Measurements from ENCODE around the gene FADS6.

FADS6 gene

GRCh38 chr17:74871356-74872076, 21.9 kb downstream of the FADS6 start:
- TF ChIP-seq REST (IDR thresholded peaks at IDR 0.05; ENCODE audit: insufficient read depth in 1 of 2, low read depth in 2 of 2, low read length in 2 of 2) (no peak), FOXP2 (optimal IDR thresholded peaks at IDR 0.05; ENCODE audit: borderline replicate concordance, extremely low read depth, extremely low read length, insufficient read depth) (no peak), TAF1 (IDR thresholded peaks at IDR 0.05; ENCODE audit: borderline replicate concordance, insufficient read depth, low read length) (no peak), POLR2AphosphoS5 (IDR thresholded peaks at IDR 0.05; ENCODE audit: low read depth, low read length) (no peak), SIN3A (IDR thresholded peaks at IDR 0.05; ENCODE audit: borderline replicate concordance, insufficient read depth, low read length) (no peak)

- TF ChIP-seq POLR2AphosphoS5 (IDR thresholded peaks at IDR 0.05; ENCODE audit: low read depth, low read length) = no peak
- TF ChIP-seq TAF1 (IDR thresholded peaks at IDR 0.05; ENCODE audit: borderline replicate concordance, insufficient read depth, low read length) = no peak
Measured at GRCh38 chr17:74870512-74870911, 22.9 kb downstream of the FADS6 start.

GRCh38 chr17:74868908-74869255, 24.6 kb downstream of the FADS6 start:
- TF ChIP-seq SIN3A (IDR thresholded peaks at IDR 0.05; ENCODE audit: borderline replicate concordance, insufficient read depth, low read length) = no peak
- TF ChIP-seq POLR2AphosphoS5 (IDR thresholded peaks at IDR 0.05; ENCODE audit: low read depth, low read length) = no peak
- TF ChIP-seq FOXP2 (optimal IDR thresholded peaks at IDR 0.05; ENCODE audit: borderline replicate concordance, extremely low read depth, extremely low read length, insufficient read depth) = no peak
- TF ChIP-seq REST (IDR thresholded peaks at IDR 0.05; ENCODE audit: insufficient read depth in 1 of 2, low read depth in 2 of 2, low read length in 2 of 2) = no peak
- no peak for TF ChIP-seq TAF1 (IDR thresholded peaks at IDR 0.05; ENCODE audit: borderline replicate concordance, insufficient read depth, low read length)

DNA sequence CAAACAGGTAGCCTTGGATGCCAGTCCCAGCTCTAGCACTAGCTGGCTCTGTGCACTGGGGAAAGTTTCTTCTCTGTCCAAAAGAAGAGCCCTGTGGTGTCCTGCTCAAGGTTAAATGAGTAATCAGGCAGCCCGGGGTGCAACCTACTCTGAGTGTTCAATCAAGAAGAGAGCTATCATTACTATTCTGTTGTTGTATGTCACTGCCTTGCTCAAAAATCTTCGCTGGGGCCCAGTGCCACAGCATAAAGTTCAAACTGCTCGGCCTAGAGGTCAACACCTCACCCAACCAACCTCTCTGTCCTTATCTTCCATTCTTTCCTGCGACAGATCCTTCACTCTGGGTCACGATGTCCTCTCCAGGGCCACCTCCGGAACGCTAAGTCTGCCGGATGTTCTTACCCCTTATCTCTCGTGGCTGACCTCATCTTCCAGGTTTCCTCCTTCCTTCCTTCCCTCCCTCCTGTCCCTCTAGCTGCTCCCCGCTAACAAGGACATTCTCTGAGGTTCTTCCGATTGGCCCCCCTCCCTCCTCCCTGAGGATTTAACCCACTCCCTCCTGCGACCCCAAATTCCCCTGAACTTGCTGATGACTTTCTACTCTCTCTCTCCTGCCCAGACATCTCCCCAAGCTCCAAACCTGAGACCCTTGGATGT, 25.1 kb downstream of the FADS6 start:
- TF ChIP-seq SIN3A (IDR thresholded peaks at IDR 0.05; ENCODE audit: borderline replicate concordance, insufficient read depth, low read length) (no peak), TAF1 (IDR thresholded peaks at IDR 0.05; ENCODE audit: borderline replicate concordance, insufficient read depth, low read length) (no peak), REST (IDR thresholded peaks at IDR 0.05; ENCODE audit: insufficient read depth in 1 of 2, low read depth in 2 of 2, low read length in 2 of 2) (no peak), POLR2AphosphoS5 (IDR thresholded peaks at IDR 0.05; ENCODE audit: low read depth, low read length) (no peak), FOXP2 (optimal IDR thresholded peaks at IDR 0.05; ENCODE audit: borderline replicate concordance, extremely low read depth, extremely low read length, insufficient read depth) (no peak)

GRCh38 chr17:74866198-74866835, 27.1 kb downstream of the FADS6 start:
- TF ChIP-seq REST (IDR thresholded peaks at IDR 0.05; ENCODE audit: insufficient read depth in 1 of 2, low read depth in 2 of 2, low read length in 2 of 2) (no peak), TAF1 (IDR thresholded peaks at IDR 0.05; ENCODE audit: borderline replicate concordance, insufficient read depth, low read length) (no peak), SIN3A (IDR thresholded peaks at IDR 0.05; ENCODE audit: borderline replicate concordance, insufficient read depth, low read length) (no peak), FOXP2 (optimal IDR thresholded peaks at IDR 0.05; ENCODE audit: borderline replicate concordance, extremely low read depth, extremely low read length, insufficient read depth) (no peak), POLR2AphosphoS5 (IDR thresholded peaks at IDR 0.05; ENCODE audit: low read depth, low read length) (no peak)
